NCI-H128 (cell line): ENCODE measurements around the gene FHIT.

Experiments used
- DNase-seq: peaks from one replicate; lab custom pipeline; 2025; ENCODE audit not compliant: unreplicated experiment; lab: John Stamatoyannopoulos, UW

The FHIT gene

DNA sequence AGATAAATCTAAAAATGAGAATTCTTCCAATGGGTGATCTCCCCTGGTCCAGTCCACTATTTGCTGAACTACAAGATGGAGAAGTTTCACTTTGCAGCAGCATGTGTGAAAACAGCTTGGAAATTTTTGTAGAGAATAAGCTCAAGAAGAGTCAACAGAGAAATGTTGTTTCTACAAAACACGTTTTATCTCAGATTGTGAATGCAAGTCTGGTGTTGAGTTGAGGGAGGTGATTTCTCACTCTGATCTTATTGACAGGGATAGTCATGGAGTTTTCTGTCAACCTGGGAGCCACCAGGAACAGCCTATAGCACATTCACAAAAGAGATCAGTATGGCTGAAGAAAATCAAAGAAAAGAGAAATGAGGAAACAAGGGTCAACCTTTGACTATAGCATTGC, 1220.3 kb downstream of the FHIT start:
- no peak for DNase-seq

DNA sequence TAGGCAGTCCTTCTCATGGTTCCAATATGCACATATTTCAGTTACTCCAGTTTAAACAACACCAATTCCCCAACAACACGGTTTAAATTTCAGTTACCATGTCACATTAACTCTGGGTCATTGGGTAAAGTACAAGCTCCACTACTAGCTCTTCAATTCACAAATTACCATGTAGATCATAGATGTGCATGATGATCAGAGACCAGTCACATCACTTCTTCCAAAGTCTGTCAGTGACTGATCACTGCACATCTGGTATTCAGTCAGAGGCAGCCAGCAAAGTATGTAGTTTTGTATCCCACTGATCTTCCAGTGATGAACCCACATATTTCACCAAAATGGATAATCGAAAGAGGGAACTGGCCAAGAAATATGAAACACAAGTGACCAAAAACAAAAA, 1223.0 kb downstream of the FHIT start:
- DNase-seq = no peak

DNA sequence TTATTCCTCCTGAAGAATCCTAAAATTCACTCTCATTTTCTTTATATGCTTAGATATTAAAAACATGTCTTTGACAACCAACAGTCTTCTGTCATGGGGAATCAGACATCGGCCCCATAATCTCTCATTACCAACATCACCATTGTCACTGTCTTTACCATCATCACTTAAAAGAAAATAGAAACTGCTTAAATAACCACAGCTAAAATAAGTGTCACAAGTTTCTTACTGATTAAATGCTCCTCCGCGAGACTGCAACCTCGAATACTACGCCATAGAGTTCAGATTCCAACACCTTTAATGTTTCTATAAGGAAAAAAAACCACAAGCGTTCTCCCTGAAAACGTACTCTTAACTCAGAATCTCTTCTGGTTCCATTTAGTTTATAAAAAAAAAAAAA, 1223.9 kb downstream of the FHIT start:
- DNase-seq = no peak

DNA sequence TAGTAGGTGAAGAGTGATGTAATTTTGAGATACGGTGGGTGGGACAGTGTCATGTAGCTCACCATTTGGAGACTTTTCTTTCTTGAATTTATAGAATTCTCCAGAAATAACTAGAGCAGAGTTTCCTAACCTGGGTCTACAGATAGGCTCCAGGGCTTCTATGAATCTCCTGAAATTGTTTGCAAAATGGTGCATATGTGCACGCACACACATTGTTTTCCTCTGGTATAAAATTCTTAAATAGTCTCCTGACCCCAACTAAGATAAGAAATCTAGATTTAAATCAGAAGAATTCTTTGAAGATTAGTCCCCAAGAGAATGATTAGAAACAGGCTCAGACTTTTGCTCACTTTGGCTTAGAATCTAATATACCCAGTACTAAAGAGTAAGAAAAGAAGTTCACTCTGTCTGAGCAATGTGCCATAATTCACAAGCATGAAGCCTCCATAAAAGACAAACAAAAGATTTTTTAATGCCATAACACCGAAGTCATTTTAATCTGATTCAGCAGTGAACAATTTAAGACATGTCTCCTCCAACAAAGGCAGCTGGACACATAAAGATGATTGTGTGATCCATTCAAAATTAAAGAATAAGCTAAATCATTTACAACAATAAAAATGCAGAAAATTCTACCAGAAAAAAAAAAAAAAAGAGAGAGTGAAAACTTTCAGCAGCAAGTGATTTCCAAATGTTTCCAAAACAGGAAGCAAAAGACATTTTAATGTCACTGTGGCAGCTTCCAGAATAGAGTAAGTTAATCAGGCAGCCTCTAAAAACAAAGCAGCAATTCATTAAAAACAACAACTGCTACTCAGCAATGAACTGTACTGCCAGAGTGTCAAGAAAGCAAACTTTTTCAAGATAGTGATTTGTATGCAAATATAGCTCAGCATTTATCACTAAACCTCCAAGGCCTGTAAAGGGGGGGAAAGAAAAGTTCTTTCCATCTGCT, 1225.9 kb downstream of the FHIT start:
- no peak for DNase-seq

DNA sequence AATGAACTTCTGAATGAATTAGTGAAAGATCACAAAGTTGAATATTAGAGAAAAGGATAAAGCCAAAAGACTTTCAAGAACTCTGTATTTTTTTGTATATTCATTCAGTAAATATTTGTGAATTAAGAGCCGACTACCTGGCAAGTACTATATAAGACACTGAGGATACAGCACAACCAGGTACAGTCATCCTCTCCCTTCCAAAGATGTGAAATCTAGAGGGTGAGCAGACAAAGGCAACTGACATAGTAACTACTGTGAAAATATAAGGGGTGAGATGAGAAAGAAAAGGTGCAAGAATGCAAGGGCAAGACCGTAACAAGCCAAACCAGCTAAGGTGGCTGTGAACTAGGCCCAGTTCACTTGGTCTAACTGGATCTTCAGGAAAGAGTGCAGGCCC, 1226.9 kb downstream of the FHIT start:
- DNase-seq = no peak

DNA sequence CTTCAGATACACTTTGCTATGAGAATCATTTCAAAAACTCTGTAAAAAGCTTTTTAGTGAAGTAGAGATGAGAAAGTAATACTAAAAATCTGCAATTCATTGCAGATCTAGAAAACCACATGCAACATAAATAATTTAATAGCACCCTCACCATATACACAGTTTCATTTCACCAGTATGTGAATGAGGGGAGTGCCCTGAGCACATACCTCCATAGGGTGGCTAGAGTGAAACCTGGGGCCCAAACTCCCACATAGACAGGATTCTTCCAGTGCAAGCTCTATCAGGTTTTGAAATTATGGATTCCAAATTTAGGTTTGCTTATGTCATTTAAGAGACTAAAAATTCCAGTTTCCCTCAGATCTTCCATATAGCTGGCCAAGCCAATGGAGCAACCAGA, 1228.1 kb downstream of the FHIT start:
- DNase-seq = no peak

DNA sequence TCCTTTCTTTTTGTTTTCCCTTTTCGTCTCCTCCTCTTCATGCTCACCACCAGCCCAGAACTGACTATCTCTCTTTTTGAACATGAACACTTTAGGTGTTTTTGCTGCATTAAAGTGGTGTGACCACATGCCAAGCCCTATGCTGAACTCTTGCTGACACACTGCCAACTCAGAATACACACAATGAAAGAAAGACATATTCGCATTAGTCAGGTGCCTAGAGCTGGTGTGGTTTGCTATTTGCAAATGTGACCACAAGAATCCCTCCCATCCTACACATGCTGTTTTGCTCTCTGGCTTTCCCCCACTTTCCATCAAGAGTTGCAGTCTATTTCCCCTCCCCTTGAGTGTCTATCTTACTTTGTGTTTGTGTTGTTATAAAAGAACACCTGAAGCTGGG, 1233.6 kb downstream of the FHIT start:
- no peak for DNase-seq

DNA sequence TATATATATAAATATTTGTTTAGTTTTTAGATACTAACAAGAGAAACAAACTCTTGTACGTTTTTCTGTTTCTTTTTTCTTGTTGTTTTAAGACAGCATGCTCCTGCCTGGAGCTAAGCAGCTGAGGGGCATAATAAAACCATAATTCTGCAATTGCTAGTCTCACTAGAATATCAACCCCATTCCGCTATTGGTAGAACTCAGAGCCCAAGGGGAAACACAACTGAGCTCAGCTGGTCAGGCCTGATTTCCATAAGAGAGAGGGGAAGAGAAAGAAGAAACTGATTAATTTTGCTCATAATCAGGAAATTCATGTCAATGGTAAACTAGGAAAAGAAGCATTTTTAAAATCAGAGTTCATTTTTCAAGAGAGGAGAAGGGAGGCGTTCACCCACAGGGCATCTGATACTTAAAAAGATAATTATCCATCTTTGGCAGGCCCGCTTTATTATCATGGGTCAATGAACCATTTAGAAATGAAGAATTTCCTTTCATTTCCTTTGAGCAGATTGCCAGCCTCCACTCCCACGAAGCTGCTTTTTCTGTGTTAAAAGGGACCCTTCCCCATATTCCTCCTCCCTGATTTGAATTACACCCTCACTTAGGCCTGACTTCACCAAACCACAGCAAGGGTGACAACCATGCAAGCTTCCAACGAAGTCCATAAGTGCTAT, 1236.1 kb downstream of the FHIT start:
- DNase-seq = no peak

DNA sequence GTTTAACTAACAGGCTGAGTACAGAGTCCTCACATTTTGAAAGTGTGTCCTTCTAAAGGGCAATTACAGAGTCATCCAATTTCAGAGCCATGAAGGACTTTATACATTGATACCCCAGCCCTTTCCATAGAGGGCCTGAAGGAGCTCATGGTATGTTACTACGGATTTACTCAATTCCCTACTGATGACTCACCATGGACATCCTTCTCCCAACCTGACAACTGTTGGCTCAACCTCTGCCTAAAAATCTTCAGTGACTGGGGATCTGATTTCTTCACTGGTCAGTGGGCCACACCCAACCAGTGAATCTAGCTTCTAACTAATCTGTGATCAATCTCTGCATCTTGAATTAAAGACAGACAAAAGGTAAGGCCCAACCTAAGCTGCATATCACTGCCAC, 1238.0 kb downstream of the FHIT start:
- DNase-seq = no peak

DNA sequence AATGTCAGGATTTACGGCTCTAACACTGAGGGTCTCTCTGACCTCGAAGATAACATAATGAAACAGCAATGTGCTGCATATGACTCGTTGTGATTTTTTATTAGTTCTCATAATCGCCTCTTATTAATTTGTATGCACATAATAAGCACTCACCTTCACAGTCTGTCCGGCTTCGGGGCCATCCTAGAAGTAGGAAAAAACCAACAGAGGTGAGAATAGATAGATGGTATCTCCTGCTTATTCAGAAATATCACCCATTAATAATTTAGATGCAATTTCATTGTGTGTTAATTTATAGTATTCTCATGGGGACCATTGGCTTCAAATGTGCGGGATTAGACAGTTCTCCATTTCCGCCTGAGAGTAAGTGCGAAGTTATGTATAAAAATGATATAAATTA, 1240.0 kb downstream of the FHIT start:
- no peak for DNase-seq

DNA sequence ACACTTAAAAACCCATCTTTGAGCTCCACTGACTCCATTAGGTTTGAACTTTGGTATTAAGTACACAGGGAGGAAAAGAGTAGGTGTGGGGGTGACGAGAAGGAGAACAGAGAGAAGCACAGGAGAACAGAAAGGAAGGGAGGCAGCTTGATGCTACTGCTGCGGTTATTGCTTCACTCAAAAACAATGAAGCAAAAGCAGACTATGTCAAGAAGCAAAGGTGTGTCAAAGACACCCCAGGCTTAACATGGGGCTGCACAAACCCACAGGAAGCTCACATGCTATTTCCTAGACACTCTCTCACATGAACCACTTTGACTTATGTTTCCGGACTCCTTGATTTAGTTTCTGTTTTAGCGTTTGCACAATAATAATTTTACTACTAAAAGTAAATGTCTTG, 1240.5 kb downstream of the FHIT start:
- DNase-seq = no peak

DNA sequence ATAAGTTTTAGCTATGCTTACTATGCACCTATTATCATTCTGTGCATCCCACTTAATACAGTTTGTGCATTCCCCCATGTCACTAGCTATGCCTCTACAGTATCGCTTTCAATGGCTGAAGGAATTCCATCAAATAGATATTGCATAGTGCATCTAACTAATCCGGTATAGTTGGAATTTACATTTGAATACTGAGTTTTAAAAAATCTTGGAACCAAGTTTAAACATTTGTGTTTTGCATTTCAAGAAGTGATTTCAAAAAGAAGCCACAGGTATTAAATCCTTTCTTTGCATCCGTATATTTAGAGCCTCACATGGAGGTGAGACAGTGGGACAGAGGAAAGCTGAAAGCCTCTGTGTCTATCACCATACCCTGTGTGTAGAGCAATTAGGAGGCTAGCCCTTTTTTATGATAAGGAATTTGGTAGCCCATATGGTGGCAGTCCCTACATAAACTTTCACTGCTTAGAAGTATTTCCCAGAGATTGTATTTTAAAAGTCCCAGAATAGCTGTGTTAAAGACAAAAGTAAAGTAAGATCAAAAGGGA, 1241.2 kb downstream of the FHIT start:
- DNase-seq = no peak

DNA sequence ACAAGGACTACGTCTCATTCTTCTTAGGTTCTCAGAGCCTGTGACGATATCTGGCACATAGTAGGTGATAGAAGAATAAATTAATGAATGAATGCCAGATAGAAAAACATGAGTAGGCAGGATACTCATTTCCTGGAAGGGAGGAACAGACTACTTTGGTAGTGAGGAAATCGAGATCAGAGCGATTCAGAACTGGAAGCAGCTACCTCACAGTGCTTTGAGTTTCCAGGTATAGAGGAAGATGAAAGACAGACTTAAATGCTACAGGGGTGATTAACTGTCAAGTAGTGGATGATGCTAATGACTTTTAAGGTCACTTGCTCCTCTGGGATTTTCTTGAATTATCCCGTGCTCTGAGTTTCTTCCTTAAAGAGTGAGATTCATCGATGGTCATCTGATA, 1249.9 kb downstream of the FHIT start:
- no peak for DNase-seq

DNA sequence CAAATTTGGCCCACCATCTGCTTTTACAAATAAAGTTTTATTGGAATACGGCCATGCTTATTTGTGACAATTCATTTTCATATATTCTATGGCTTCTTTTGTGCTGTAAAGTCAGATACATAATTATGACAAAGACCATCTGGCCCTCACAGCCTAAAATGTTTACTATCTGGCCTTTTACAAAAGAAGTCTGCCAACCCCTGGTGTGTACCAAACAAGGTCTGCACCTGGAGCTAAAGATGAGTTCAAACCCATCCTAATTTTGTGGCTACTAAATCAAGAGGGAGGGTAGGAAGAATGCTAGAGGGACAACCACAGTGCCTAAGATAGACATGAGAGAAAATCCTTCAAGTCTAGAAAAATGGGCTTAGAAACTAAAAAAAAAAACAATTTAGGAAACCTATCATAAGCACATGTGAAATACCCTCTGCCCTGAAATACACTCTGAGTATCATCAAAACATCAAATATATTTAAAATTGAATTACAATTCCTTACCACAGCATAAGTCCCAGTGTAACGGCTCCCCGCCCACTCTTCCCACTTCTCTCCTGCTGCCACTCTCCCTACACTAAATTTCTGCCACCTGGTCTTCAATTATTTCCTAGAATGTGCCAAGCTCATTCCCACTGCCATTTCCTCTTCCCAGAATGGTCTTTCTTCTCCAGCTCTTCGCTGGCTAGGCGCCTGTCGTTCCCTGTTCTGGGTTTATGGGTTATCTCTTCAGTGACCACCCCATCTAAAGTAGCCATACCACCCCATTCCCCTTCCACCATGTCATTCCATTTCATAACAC, 1250.7 kb downstream of the FHIT start:
- DNase-seq = no peak

DNA sequence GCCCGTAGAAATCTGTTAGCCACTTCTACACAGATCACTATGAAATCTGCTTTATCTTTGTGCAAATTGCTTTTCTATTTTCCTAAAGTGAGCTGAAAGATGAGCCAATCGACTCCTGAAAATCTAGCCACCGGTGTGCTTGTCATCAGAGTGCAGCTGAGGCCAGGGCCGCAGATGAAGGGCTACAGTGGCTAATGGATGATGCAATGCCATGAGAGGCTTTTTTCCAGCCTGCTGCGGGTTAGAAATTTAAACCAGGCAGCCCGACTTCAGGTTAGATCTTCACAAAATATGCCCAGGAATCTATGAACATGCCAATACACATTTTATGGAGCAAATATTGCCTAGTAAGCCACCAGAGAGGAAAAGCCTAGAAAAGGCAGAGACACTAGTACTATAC, 1253.2 kb downstream of the FHIT start:
- DNase-seq = no peak

DNA sequence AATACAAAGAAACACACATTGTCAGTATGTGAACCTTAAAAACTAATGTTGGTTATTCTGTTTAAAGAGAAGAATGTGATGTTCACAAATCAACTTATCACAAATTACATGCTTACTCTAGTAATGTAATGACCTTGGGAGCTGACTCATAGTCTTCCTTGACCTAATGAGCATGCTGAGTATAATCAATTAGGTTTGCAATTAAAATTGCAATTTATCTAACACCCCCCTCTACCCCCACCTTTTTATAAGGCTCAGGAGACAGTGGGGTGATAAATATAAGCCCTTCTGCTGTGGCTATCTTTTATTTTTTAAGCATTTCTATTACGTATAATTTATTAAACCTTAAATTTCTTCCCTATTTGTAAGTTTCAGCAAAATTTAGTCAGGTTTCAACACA, 1253.7 kb downstream of the FHIT start:
- DNase-seq = no peak

DNA sequence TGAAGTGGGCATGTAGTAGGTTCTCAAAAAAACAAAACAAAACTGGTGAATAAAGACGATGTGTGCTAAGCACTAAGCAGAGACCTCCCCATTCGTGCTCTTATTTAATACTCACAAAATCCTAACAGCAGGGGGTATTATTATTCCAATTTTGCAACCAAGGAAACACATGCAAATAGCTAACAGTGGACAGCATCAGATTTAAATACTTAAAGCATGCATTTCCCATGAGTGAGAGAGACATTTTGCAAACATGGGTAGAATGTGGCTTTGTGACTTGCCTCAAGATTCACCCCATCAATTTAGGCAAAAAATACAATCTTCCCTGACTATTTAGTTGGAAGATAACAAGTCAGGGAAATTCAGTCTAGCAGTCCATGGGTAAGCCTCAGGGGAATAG, 1255.2 kb downstream of the FHIT start:
- DNase-seq = no peak

DNA sequence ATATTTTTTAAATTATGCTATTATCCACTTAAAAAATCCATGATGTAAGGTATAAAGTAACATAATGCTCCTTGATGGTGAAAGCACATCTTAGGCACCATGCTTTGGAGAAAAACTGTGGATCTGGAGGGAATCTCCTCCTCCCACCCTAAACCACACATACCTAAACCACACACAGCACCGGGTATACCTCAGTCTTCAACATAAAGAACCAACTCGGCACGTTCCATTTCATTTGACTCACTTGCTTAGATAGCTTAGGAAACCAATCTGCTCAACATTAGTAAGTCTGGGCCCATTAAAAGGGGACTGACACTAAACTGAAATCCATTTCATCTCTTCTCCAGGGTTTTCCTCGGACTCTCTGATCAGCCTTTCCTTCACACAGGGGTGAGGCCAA, 1255.7 kb downstream of the FHIT start:
- DNase-seq = no peak

DNA sequence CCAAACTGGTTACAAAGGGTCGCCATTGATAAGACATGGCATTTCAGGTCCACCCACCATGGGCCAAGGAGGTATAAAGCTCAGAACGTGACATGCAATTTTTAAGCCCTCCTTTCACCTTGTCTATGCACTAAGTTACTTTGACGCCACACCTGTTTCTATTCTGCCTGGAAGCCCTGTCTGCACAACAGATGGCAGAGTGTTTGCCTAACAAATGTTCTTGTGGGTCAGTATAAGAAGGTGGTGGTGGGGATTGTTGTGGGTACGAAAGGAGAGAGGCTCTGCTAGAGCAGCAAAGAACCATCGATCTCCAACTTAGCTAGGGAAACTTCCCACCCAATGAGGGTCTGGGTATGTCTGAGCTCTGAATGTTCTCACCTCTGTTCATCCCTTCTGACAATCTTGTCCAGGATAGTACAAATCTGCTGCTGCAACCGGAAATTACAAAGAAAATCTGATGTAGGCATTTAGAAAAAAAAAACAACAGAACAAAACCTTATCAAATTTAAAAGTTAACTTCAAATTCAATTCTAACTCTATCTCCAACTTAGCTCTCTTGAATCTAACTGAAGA, 1256.4 kb downstream of the FHIT start:
- no peak for DNase-seq

DNA sequence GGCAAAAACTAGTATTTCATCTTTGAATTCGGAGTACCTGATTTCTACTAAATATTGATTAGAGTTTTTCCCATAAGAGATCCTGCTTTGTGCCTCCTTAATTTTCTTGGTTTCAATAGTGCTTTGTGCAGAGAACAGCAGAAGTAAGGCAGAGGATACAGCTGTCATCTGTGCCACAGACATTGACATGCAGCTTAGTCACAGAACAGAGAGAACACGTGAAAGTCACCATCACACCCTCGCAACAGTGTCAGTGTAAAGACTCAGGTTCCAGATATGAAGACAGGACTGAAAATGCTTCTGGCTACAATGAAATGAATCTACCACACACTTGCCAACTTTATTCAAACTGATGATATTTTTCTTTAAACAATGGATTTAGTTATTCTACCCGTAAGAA, 1258.7 kb downstream of the FHIT start:
- no peak for DNase-seq

DNA sequence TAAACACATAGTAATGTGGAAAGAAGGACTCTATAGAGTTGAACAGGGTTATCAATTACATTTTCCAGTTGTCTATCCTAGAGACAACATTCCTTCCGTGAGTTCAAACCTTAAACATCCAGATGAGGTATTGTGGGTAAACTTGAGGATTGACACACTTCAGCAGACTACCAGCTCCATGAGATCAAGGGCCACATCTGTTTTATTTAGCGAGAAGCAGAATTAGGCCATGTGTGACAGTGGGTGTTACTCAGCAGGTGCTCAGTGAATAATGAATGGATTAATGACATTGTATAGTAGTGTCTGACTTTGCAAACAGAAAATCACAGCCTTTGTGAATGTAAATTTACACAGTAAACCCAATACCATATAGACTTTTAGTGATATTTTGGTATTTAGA, 1260.3 kb downstream of the FHIT start:
- no peak for DNase-seq
